OCI-LY1 (cell line): Measurements from ENCODE around the gene KRTAP10-5.

Experiments used
- EZH2 ChIP-seq: fragments of 200-600 bp; sonication (generic), shearing (Covaris generic); IDR thresholded peaks from 2 replicates; pipeline ENCODE4 v1.8.0; 2017; ENCODE audit warnings: borderline replicate concordance, mixed run types, mild to moderate bottlenecking, antibody characterized with exemption, low read length, moderate library complexity, mixed read lengths
- TF ChIP-seq, protein P1 (sequence below): fragments of 200-600 bp; sonication (generic), shearing (Covaris generic); IDR thresholded peaks from 2 replicates; pipeline ENCODE4 v1.5.1; 2017; ENCODE audit warnings: mild to moderate bottlenecking, antibody characterized with exemption, low read length, moderate library complexity, mixed read lengths

DNA sequence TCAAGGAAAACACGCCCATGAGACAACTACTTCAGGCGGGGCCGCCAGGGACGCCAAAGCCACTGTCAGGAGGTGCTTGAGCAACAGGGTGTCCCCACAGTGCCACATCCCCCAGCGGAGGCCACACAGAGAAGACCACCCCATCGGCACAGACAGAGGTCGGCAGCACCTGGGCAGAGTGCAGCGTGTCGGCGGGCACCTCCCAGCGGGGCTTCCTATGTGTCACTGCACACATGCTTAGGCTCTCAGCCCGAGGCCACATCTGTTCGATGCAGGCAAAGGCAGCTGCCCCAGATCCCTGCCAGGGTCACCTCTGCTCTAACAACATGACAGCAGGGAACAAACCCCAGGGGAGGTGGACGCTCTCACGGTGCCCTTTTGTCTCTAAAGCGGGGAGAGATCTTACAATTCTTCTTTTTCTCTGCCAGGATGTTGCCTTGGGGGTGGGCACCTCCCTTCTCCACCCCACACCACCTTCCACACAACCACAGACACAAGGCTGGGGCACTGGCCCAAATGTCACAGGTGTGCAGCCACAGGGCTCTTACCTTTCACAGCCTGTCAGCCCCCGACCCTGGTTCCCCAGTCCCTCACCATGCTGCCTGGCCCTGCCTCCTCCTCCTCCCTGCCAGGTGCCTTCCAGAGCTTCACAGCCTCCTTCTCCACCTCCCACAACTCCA lies 35.6 kb upstream of the KRTAP10-5 start:
- TF ChIP-seq EZH2 = no peak
- TF ChIP-seq, protein P1, sequence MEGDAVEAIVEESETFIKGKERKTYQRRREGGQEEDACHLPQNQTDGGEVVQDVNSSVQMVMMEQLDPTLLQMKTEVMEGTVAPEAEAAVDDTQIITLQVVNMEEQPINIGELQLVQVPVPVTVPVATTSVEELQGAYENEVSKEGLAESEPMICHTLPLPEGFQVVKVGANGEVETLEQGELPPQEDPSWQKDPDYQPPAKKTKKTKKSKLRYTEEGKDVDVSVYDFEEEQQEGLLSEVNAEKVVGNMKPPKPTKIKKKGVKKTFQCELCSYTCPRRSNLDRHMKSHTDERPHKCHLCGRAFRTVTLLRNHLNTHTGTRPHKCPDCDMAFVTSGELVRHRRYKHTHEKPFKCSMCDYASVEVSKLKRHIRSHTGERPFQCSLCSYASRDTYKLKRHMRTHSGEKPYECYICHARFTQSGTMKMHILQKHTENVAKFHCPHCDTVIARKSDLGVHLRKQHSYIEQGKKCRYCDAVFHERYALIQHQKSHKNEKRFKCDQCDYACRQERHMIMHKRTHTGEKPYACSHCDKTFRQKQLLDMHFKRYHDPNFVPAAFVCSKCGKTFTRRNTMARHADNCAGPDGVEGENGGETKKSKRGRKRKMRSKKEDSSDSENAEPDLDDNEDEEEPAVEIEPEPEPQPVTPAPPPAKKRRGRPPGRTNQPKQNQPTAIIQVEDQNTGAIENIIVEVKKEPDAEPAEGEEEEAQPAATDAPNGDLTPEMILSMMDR = no peak
